ENCODE measurements around the gene TOMT. TPM values are rescaled to one million over a fixed set of nuclear protein-coding genes. Genes with fewer than 3 reads are reported as not detected.
"Not testable (repeated sequence)": the region's sequence is repeated elsewhere in the genome, so short reads cannot be mapped to it uniquely, and the experiment has no call there.

The TOMT gene
- total RNA-seq, 2 donors from 2014 or later: 0.45 TPM; not detected in 1

DNA sequence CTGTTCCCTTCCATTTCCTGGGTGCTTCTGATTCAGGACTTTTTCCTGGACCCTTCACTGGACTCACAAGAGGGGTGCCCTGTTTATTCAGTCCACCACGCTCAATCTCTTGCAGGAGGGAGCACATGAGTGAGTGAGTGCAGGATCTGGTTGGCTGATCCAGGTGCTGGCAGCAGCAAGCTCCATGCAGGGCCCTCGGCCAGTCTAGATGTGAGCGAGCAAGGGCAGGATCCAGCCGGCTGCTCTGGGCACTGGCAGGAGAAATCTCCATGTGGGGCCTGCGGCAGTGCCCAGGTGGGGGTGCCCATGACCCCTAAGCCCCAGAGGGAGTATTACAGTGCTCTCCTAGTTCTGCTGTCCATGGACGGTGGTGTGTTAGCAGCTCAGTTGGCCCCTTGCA is 18.3 kb downstream of the TOMT start:
- H3K9me3 Mint-ChIP-seq: peaks cover 4% of the 10 kb centered on the region
- H3K27me3 Mint-ChIP-seq: peaks cover 13% of the 10 kb centered on the region in 2 donors
- peaks cover 9% of the 10 kb centered on the region for H3K36me3 Mint-ChIP-seq

DNA sequence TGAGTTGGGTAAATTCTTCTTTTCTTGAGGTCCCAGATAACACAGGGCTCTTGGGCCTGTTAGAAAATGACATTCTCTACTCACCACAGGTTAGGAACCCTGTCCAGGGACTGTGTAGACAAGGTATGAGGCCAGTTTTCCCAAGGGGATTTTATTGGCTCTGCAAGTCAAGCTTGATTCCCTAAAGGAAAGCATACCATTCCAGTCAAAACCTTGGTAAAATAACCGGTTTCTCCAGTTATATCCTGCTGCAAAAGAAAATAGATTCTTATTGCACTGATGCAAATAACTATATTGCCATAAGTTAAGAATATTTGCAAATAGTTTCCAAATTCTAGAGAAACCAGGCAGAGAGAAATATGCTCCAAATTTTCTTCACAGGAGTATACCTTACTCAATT is 20.2 kb downstream of the TOMT start:
- H3K4me3 Mint-ChIP-seq: no peak overlapping the region
- peaks cover 16% of the 10 kb centered on the region in 2 donors for H3K27me3 Mint-ChIP-seq
- ATAC-seq (no peak), DNase-seq (ENCODE audit: low spot score) (no peak)
- H3K4me1 Mint-ChIP-seq (ENCODE audit: low read depth in 2 of 2): no peaks in the 10 kb centered on the region
- H3K36me3 Mint-ChIP-seq: peaks cover 13% of the 10 kb centered on the region
- H3K9me3 Mint-ChIP-seq: peaks cover 4% of the 10 kb centered on the region
- H3K27ac Mint-ChIP-seq: no peak overlapping the region

More for the DNA sequence above, 18.3 kb downstream of the TOMT start:
- H3K4me1 Mint-ChIP-seq (ENCODE audit: low read depth in 2 of 2): no peaks in the 10 kb centered on the region
- no peak overlapping the region for H3K4me3 Mint-ChIP-seq
- DNase-seq (ENCODE audit: low spot score): no peak
- no peak overlapping the region for H3K27ac Mint-ChIP-seq
- no peak for ATAC-seq

DNA sequence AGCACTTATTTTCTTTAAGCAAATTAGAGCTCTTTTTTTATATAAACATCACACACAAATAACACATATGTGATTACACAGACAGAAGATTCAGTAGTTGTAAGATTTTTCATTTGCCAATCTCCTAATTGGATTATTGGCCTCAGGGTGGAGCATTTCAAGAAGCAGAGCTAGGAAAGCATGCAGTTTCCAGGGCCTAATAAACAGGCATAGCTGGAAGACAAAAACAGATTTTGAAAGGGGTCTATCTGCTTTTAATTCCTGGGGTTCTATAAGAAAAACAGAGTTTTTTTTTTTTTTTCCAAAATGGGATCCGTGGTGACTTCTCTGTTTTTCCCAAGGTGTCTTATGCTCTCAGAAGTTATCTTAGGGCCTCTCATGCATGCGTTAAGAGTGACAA is 22.2 kb downstream of the TOMT start:
- peaks cover 13% of the 10 kb centered on the region for H3K36me3 Mint-ChIP-seq
- no peaks in the 10 kb centered on the region for H3K4me1 Mint-ChIP-seq (ENCODE audit: low read depth in 2 of 2)
- H3K27ac Mint-ChIP-seq: no peak overlapping the region
- peaks cover 4% of the 10 kb centered on the region for H3K9me3 Mint-ChIP-seq
- peaks cover 13 to 18% of the 10 kb centered on the region in 2 donors for H3K27me3 Mint-ChIP-seq
- H3K4me3 Mint-ChIP-seq: no peak overlapping the region
- DNase-seq (ENCODE audit: low spot score): no peak
- no peak for ATAC-seq

DNA sequence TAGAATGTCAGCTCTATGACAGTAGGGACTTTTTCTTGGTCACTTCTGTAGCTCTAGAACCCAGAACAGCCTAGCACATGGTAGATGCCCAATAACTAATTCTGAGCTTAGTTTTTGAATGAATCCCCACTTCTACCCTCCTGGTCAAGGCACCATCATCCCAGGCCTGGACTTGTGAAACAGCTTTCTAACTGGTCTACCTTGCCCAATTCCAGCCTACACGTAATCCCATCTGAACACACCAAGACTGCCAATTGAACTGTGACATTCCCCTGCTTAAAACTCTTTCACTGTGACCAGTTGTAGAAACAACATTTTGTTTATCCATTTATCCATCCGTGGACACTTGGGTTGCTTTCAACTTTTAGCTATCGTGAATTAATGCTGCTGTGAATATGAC is 23.7 kb downstream of the TOMT start:
- peaks cover 4% of the 10 kb centered on the region for H3K9me3 Mint-ChIP-seq
- no peak overlapping the region for H3K4me3 Mint-ChIP-seq
- no peaks in the 10 kb centered on the region for H3K4me1 Mint-ChIP-seq (ENCODE audit: low read depth in 2 of 2)
- peaks cover 13% of the 10 kb centered on the region for H3K36me3 Mint-ChIP-seq
- H3K27me3 Mint-ChIP-seq: peaks cover 19 to 21% of the 10 kb centered on the region in 2 donors
- no peak overlapping the region for H3K27ac Mint-ChIP-seq
- DNase-seq (ENCODE audit: low spot score): no peak
- no peak for ATAC-seq

DNA sequence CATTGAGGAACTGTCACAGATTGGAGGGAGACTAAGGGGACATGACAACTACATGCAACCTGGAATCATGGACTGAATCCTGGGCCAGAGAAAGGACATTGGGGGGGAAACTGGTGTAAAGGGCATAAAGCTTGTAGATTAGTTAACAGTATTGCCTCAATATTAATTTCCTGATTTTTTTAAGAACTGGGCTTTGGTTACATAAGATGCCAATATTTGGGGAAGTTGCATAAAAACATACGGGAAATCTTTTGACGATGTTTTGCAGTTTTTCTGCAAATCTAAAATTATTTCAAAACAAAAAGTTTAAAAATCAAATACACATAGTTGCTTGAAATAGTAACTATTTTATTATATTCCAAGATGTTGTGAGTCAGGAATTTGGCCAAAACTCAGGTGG is 26.9 kb downstream of the TOMT start:
- Mint-ChIP-seq H3K9me3 (peaks cover 4% of the 10 kb centered on the region), H3K27ac (no peak overlapping the region), H3K4me1 (ENCODE audit: low read depth in 2 of 2) (no peaks in the 10 kb centered on the region), H3K27me3 (peaks cover 17 to 21% of the 10 kb centered on the region in 2 donors), H3K4me3 (no peak overlapping the region), H3K36me3 (peaks cover 13% of the 10 kb centered on the region)
- no peak for ATAC-seq
- DNase-seq (ENCODE audit: low spot score): no peak

DNA sequence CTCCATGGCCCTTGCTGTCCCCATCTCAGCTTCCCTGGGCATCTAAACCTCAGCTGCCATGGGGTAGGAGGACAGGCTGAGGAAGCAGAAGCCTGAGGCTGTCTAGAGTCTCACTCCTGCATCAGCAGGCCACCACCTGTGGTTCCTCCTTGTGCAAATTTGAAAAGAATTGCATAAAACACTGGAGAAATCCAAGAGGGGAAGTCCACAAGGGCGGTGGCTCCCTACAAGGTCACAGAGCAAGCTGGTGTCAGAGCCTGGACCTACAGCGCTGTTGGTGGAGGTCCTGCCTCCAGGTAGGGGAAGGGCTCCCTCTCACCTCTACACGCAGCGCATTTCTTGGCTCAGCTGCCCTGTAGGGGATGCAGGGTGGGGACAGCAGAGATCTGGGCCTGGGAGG is 29.7 kb downstream of the TOMT start, which contains the start of gene FOLR3:
Gene FOLR3 (plus strand): TSS at position 253 of the 400 bp plus-strand sequence. CDS start 228 bp downstream, outside the sequence.
- H3K9me3 Mint-ChIP-seq; DNase-seq (ENCODE audit: low spot score); H3K4me3 Mint-ChIP-seq; H3K27ac Mint-ChIP-seq; H3K4me1 Mint-ChIP-seq (ENCODE audit: low read depth in 2 of 2); H3K36me3 Mint-ChIP-seq: not testable (repeated sequence)
- peak; percentile 31 to 57 for ATAC-seq
- peaks cover 11 to 14% of the 10 kb centered on the region in 2 donors for H3K27me3 Mint-ChIP-seq

DNA sequence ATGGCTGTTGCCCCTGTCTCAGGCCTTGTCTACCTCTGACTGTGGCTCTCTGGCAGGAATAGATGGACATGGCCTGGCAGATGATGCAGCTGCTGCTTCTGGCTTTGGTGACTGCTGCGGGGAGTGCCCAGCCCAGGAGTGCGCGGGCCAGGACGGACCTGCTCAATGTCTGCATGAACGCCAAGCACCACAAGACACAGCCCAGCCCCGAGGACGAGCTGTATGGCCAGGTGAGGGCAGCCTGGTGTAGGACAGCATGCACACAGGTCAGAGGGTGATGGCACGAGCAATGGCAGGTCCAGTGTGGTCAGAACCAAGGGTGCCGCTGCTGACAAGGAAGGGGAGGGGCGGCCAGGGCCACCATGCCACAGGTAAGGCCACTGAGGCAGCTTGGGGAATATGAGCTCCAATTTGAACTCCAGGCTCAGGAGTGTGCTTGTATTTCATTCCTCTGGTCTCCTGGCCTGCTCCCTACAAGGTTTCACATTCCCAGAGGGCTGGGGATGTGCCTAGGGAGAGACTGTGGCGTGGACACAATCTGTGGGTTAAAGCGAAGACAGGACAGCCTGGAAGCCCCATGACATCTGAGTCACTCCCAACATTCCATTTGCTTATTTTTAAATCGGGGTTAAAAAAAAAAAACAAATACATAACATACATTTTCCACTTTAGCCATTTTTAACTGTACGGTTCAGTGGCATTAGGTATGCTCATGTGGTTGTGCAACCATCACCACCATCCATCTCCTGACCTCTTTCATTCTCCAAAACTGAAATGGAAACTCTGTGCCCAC is 30.4 kb downstream of the TOMT start:
- Mint-ChIP-seq H3K4me1 (ENCODE audit: low read depth in 2 of 2) (peaks cover 0 to 9% of the 10 kb centered on the region in 2 donors), H3K27ac (no peak overlapping the region), H3K4me3 (no peak overlapping the region), H3K9me3 (no peaks in the 10 kb centered on the region), H3K36me3 (no peaks in the 10 kb centered on the region), H3K27me3 (peaks cover 11 to 17% of the 10 kb centered on the region in 2 donors)
- ATAC-seq (peak in 1 of 2 donors; percentile 22), DNase-seq (ENCODE audit: low spot score) (no peak)

DNA sequence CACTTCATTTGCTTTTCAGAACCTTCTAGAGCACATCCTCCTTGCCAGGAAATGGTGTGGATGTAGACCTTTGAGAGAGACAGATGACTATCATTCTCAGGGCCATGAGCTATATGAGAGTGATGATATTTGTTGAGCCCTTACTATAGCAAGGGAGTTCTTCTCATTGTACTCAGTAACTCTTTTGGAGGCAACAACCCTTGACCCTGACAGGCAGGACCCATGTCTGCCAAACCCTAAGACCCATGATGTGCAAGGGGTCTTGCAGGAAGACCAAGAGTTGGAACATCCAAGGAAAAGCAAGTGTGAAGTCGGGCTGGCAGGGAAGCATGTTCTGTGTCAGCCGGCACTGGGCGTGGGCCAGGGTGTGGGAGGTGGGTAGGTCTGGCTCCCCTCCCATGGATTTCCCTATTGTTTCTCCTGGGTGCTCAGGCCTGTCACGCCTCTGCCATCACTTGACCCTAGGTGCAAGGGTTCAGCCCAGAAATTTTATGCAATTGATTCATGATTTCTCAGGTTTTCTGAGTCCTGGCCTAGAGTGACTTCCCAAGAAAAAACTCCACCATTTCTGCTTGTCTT is 31.0 kb downstream of the TOMT start:
- Mint-ChIP-seq H3K36me3 (no peaks in the 10 kb centered on the region), H3K9me3 (no peaks in the 10 kb centered on the region)
- ATAC-seq: no peak

DNA sequence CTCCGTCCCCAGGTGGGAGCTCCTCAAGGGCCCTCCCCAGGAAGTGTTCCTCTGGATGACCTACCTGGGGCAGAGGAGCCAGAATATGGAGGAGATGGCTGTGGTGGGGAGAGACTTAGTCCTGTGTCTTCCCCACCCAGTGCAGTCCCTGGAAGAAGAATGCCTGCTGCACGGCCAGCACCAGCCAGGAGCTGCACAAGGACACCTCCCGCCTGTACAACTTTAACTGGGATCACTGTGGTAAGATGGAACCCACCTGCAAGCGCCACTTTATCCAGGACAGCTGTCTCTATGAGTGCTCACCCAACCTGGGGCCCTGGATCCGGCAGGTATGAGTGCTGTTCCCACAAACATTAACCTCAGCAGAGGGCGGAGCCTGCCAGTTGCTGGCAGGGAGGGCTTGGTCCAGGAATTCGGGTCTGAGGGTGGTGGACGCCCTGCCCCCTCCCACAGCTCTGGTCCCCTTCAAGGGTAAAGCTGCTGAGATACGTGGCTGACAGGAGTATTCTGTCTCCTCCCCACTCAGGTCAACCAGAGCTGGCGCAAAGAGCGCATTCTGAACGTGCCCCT is 33.2 kb downstream of the TOMT start:
- peaks cover 3 to 20% of the 10 kb centered on the region in 2 donors for H3K4me1 Mint-ChIP-seq (ENCODE audit: low read depth in 2 of 2)
- H3K27ac Mint-ChIP-seq: no peak overlapping the region
- ATAC-seq: no peak
- H3K36me3 Mint-ChIP-seq: no peaks in the 10 kb centered on the region
- H3K27me3 Mint-ChIP-seq: peaks cover 14 to 18% of the 10 kb centered on the region in 2 donors
- DNase-seq (ENCODE audit: low spot score): no peak
- no peaks in the 10 kb centered on the region for H3K9me3 Mint-ChIP-seq
- H3K4me3 Mint-ChIP-seq: no peak overlapping the region

More for the DNA sequence above, 31.0 kb downstream of the TOMT start:
- peaks cover 18 to 24% of the 10 kb centered on the region in 2 donors for H3K27me3 Mint-ChIP-seq
- no peak overlapping the region for H3K4me3 Mint-ChIP-seq
- no peak for DNase-seq (ENCODE audit: low spot score)
- no peak overlapping the region for H3K27ac Mint-ChIP-seq
- H3K4me1 Mint-ChIP-seq (ENCODE audit: low read depth in 2 of 2): peaks cover 0 to 16% of the 10 kb centered on the region in 2 donors

DNA sequence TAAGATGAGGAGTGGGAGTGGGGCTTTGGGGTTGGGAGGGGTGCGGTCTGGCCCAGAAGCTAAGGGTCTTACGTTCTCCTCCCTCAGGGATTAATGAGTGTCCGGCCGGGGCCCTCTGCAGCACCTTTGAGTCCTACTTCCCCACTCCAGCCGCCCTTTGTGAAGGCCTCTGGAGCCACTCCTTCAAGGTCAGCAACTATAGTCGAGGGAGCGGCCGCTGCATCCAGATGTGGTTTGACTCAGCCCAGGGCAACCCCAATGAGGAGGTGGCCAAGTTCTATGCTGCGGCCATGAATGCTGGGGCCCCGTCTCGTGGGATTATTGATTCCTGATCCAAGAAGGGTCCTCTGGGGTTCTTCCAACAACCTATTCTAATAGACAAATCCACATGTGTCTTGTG is 33.8 kb downstream of the TOMT start:
- Mint-ChIP-seq H3K4me3 (no peak overlapping the region), H3K27ac (no peak overlapping the region), H3K27me3 (peaks cover 15 to 18% of the 10 kb centered on the region in 2 donors), H3K4me1 (ENCODE audit: low read depth in 2 of 2) (peaks cover 4 to 22% of the 10 kb centered on the region in 2 donors), H3K36me3 (no peaks in the 10 kb centered on the region), H3K9me3 (no peaks in the 10 kb centered on the region)
- no peak for DNase-seq (ENCODE audit: low spot score)
- no peak for ATAC-seq

DNA sequence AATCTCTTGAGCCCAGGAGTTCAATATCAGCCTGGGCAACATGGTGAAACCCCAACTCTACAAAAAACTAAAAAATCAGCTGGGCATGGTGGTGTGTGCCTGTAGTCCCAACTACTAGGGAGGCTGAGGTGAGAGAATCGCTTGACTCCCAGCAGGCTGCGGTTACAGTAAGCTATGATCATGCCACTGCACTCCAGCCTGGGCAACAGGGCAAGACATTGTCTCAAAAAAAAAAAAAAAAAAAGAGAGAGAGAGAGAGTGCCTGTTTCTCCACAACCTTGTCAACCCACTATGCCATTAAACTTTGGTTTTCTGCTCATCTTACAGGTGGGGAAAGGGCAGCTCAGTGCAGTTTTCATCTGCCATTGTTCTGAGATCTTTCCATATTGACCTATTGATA is 34.9 kb downstream of the TOMT start:
- H3K9me3 Mint-ChIP-seq: no peaks in the 10 kb centered on the region
- H3K4me1 Mint-ChIP-seq (ENCODE audit: low read depth in 2 of 2): peaks cover 4 to 22% of the 10 kb centered on the region in 2 donors
- peak overlapping the region; percentile 48 for H3K4me3 Mint-ChIP-seq
- peak in 1 of 2 donors; percentile 3 for ATAC-seq
- H3K27ac Mint-ChIP-seq: peak overlapping the region in 1 of 2 donors; percentile 26
- no peak for DNase-seq (ENCODE audit: low spot score)
- no peaks in the 10 kb centered on the region for H3K36me3 Mint-ChIP-seq
- H3K27me3 Mint-ChIP-seq: peaks cover 15 to 18% of the 10 kb centered on the region in 2 donors

DNA sequence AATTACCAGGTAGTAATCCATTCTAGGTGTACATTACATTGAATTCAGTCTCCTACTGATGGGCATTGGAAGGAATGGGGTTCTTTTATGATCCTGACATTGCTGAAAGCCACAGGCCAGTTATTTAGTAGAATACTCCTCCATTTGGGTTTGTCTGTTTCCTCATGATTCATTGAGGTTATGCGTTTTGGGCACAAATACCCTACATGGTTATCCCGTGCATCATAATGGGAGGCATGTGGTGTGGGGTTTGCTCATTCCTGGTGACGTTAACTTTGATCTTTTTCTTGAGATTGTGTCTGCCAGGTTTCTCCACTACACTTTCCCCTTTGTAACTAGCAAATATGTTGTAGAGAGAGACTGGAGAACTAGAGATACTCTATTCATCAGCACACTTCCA is 35.3 kb downstream of the TOMT start:
- DNase-seq (ENCODE audit: low spot score): no peak
- Mint-ChIP-seq H3K36me3 (no peaks in the 10 kb centered on the region), H3K9me3 (no peaks in the 10 kb centered on the region), H3K4me3 (peak overlapping the region; percentile 48), H3K4me1 (ENCODE audit: low read depth in 2 of 2) (peaks cover 4 to 22% of the 10 kb centered on the region in 2 donors), H3K27ac (peak overlapping the region in 1 of 2 donors; percentile 26), H3K27me3 (peaks cover 15 to 18% of the 10 kb centered on the region in 2 donors)
- ATAC-seq: peak in 1 of 2 donors; percentile 73

DNA sequence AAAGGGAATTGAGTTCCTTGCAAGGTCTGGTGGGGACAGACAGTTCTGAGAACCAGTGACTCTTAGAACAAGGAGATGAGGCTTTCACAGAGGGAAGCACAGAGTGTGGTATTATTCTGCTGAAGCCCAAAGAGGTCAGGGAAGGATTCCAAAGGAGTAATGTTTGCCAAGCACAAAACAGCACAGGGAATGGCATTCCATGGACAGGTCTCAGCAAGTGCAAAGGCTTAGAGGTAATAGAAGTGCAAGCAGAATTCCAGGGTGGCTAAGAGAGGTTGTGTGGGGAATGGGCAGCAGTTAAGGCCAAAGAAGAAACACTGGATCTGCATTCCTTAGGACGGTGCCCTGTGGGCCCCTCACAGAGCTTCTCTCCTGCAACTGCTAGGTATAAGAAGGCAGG is 36.4 kb downstream of the TOMT start:
- not testable (repeated sequence) for H3K27ac Mint-ChIP-seq; DNase-seq (ENCODE audit: low spot score); H3K9me3 Mint-ChIP-seq; ATAC-seq; H3K4me3 Mint-ChIP-seq; H3K36me3 Mint-ChIP-seq
- peaks cover 4 to 22% of the 10 kb centered on the region in 2 donors for H3K4me1 Mint-ChIP-seq (ENCODE audit: low read depth in 2 of 2)
- H3K27me3 Mint-ChIP-seq: peaks cover 15 to 18% of the 10 kb centered on the region in 2 donors

DNA sequence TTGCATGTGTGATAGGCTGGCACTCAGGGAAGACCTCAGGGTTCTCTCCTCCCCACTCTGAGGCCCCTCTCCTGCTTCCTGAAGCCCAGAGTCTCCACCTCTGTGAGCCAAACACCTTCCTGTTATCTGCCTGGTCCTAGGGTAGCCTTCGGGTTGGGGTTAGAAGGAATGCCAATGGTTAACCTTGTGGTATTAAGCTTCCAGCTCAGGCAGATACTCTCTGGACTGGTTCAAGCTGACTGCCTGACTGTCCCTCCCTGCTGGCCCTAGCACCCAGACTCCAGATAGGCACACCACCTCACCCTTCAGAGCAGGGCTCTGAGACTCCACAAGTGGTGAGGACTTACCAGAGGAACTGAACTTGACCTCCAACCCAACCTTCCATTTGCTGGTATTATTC is 36.8 kb downstream of the TOMT start:
- not testable (repeated sequence) for DNase-seq (ENCODE audit: low spot score); ATAC-seq; H3K27ac Mint-ChIP-seq; H3K36me3 Mint-ChIP-seq; H3K9me3 Mint-ChIP-seq; H3K4me3 Mint-ChIP-seq
- Mint-ChIP-seq H3K27me3 (peaks cover 15 to 18% of the 10 kb centered on the region in 2 donors), H3K4me1 (ENCODE audit: low read depth in 2 of 2) (peaks cover 4 to 22% of the 10 kb centered on the region in 2 donors)

Data from natural killer cell treated with Interleukin-12 subunit alpha and Interleukin-12 subunit beta and Interleukin-15 and Interleukin-18, amount 100 ng/mL, for 72 hours (primary cell).